NCI-H345 treated with DMSO at 0.1 percent for 48 hours (cell line): ENCODE data around the gene MTRF1L.
"Not testable (repeated sequence)": the region's sequence is repeated elsewhere in the genome, so short reads cannot be mapped to it uniquely, and the experiment has no call there.

Source experiments
- DNase-seq: peaks from one replicate; lab custom pipeline; 2025; ENCODE audit not compliant: unreplicated experiment; lab: John Stamatoyannopoulos, UW

Gene MTRF1L

GRCh38 chr6:153003366-153003690 is 819 bp upstream of the MTRF1L start:
- DNase-seq: no peak

- no peak for DNase-seq
Measured at GRCh38 chr6:153001767-153002612, 519 bp downstream of the MTRF1L start.

- DNase-seq: not testable (repeated sequence)
Measured at GRCh38 chr6:153000790-153001189, 1.7 kb downstream of the MTRF1L start.

- no peak for DNase-seq
Measured at GRCh38 chr6:153000243-153000642, 2.3 kb downstream of the MTRF1L start.

- DNase-seq: not testable (repeated sequence)
Measured at GRCh38 chr6:152999538-152999937, 3.0 kb downstream of the MTRF1L start.

- DNase-seq: no peak
Measured at GRCh38 chr6:152993847-152994246, 8.7 kb downstream of the MTRF1L start.

- DNase-seq: no peak
Measured at GRCh38 chr6:152993431-152993830, 9.1 kb downstream of the MTRF1L start.

GRCh38 chr6:152986978-152987377 is 15.5 kb downstream of the MTRF1L start:
- no peak for DNase-seq

- not testable (repeated sequence) for DNase-seq
Measured at GRCh38 chr6:152985300-152985699, 17.2 kb downstream of the MTRF1L start.

GRCh38 chr6:152984513-152984872 is 18.0 kb downstream of the MTRF1L start:
- no peak for DNase-seq

- DNase-seq: peak; percentile 72
Measured at GRCh38 chr6:152983637-152984512, 18.6 kb downstream of the MTRF1L start.

- DNase-seq: peak; percentile 97
Measured at GRCh38 chr6:152982904-152983636, 19.4 kb downstream of the MTRF1L start, which contains the start of gene FBXO5. TSS of gene FBXO5 (minus strand) at chr6:152983041. CDS start at chr6:152982959, 82 bp downstream.

- DNase-seq: no peak
Measured at GRCh38 chr6:152981989-152982903, 20.3 kb downstream of the MTRF1L start.

GRCh38 chr6:152981219-152981618 is 21.3 kb downstream of the MTRF1L start:
- no peak for DNase-seq

GRCh38 chr6:152980656-152981055 is 21.9 kb downstream of the MTRF1L start:
- DNase-seq: no peak

GRCh38 chr6:152979116-152979515 is 23.4 kb downstream of the MTRF1L start:
- no peak for DNase-seq

- no peak for DNase-seq
Measured at GRCh38 chr6:152978058-152978457, 24.5 kb downstream of the MTRF1L start.

- no peak for DNase-seq
Measured at GRCh38 chr6:152977556-152977955, 25.0 kb downstream of the MTRF1L start.

- no peak for DNase-seq
Measured at GRCh38 chr6:152976749-152977148, 25.8 kb downstream of the MTRF1L start.

GRCh38 chr6:152975204-152975915 is 27.1 kb downstream of the MTRF1L start:
- DNase-seq: no peak
